ENCODE results near the gene RAB11FIP4.

GRCh38 chr17:31457391-31458234 is 66.1 kb downstream of the RAB11FIP4 start:
- TF ChIP-seq CTCF (IDR thresholded peaks at IDR 0.05) (no peak), POLR2A (IDR thresholded peaks at IDR 0.05) (no peak), EP300 (IDR thresholded peaks at IDR 0.05; ENCODE audit: low read depth) (no peak), POLR2AphosphoS5 (IDR thresholded peaks at IDR 0.05) (no peak)

Measured in transverse colon (tissue), 4 donors.